NT2/D1 (cell line): ENCODE data around the gene MSANTD7.
A peak's percentile ranks its signal among the peaks of the same experiment; 100 is the strongest.

Experiments used
- DNase-seq: peaks from one replicate; pipeline ENCODE4 v3.0.0-alpha.2; 2011; ENCODE audit warnings: low read depth, low spot score
- H3K27me3 ChIP-seq: 2 replicates; pipeline ENCODE4 v1.6.0; 2011; ENCODE audit warnings: mild to moderate bottlenecking; ENCODE audit not compliant: insufficient read length, insufficient read depth
- H3K36me3 ChIP-seq: 2 replicates; pipeline ENCODE4 v1.6.1; 2011; ENCODE audit warnings: mild to moderate bottlenecking, low read length, mixed read lengths; ENCODE audit not compliant: insufficient read depth, insufficient read length
- H3K4me1 ChIP-seq: 2 replicates; pipeline ENCODE4 v1.5.1; 2011; ENCODE audit not compliant: insufficient read depth, insufficient read length
- H3K4me3 ChIP-seq: 2 replicates; pipeline ENCODE4 v1.5.1; 2011; ENCODE audit warnings: low read depth; ENCODE audit not compliant: insufficient read length
- H3K9ac ChIP-seq: 2 replicates; pipeline ENCODE4 v1.6.0; 2011; ENCODE audit warnings: low read depth; ENCODE audit not compliant: insufficient read length
- H3K9me3 ChIP-seq: 2 replicates; pipeline ENCODE4 v1.5.1; 2011; ENCODE audit warnings: mild to moderate bottlenecking, low read length; ENCODE audit not compliant: insufficient read depth
- SUZ12 ChIP-seq: IDR thresholded peaks from 2 replicates; pipeline ENCODE4 v1.6.1; 2011; ENCODE audit not compliant: insufficient read length, insufficient read depth; ENCODE audit errors: extremely low read depth
- YY1 ChIP-seq: IDR thresholded peaks from 2 replicates; pipeline ENCODE4 v1.6.1; 2011; ENCODE audit not compliant: insufficient read length, insufficient read depth
- ZNF274 ChIP-seq: IDR thresholded peaks from 2 replicates; pipeline ENCODE4 v1.6.1; 2011; ENCODE audit warnings: mild to moderate bottlenecking, low read depth, low read length

Gene MSANTD7

GRCh38 chr10:14837757-14838581, at the start of gene MSANTD7, which contains the start of the genes CDNF and HSPA14:
MSANTD7 (plus strand) TSS chr10:14838306; CDS start chr10:14842285, 3,979 bp downstream.
CDNF (minus strand) TSS chr10:14838037; CDS start chr10:14837946, 91 bp downstream.
HSPA14 (plus strand) TSS chr10:14838306; CDS start chr10:14838403, 97 bp downstream.
- Histone ChIP-seq H3K36me3 (peaks cover 34% of the 10 kb centered on the region), H3K9me3 (no peaks in the 10 kb centered on the region), H3K4me1 (no peaks in the 10 kb centered on the region), H3K27me3 (no peaks in the 10 kb centered on the region), H3K9ac (peak within 1 kb of the TSS; percentile 98), H3K4me3 (peak within 1 kb of the TSS; percentile 98)
- TF ChIP-seq YY1 (peak; percentile 19), ZNF274 (no peak)
- DNase-seq: peak; percentile 96

GRCh38 chr10:14798636-14799035, 39.5 kb upstream of the MSANTD7 start:
- no peak for TF ChIP-seq ZNF274
- TF ChIP-seq SUZ12: no peak
- no peak for TF ChIP-seq YY1
- no peaks in the 10 kb centered on the region for H3K9me3 ChIP-seq
- H3K9ac ChIP-seq: no peak overlapping the region
- H3K4me3 ChIP-seq: no peak overlapping the region
- H3K27me3 ChIP-seq: no peaks in the 10 kb centered on the region
- DNase-seq: no peak
- no peaks in the 10 kb centered on the region for H3K36me3 ChIP-seq
- H3K4me1 ChIP-seq: no peaks in the 10 kb centered on the region

- Histone ChIP-seq H3K27me3 (no peaks in the 10 kb centered on the region), H3K36me3 (no peaks in the 10 kb centered on the region), H3K9ac (no peak overlapping the region), H3K4me1 (no peaks in the 10 kb centered on the region), H3K9me3 (no peaks in the 10 kb centered on the region), H3K4me3 (no peak overlapping the region)
- TF ChIP-seq SUZ12: no peak
- no peak for DNase-seq
Measured at GRCh38 chr10:14800397-14800796, 37.7 kb upstream of the MSANTD7 start.

GRCh38 chr10:14801723-14802122, 36.4 kb upstream of the MSANTD7 start:
- no peaks in the 10 kb centered on the region for H3K9me3 ChIP-seq
- no peaks in the 10 kb centered on the region for H3K36me3 ChIP-seq
- no peaks in the 10 kb centered on the region for H3K27me3 ChIP-seq
- H3K9ac ChIP-seq: no peak overlapping the region
- no peak for DNase-seq
- H3K4me3 ChIP-seq: no peak overlapping the region
- TF ChIP-seq YY1 (no peak), ZNF274 (no peak), SUZ12 (no peak)
- no peaks in the 10 kb centered on the region for H3K4me1 ChIP-seq

- Histone ChIP-seq H3K9ac (no peak overlapping the region), H3K4me3 (no peak overlapping the region), H3K27me3 (no peaks in the 10 kb centered on the region), H3K4me1 (no peaks in the 10 kb centered on the region), H3K9me3 (no peaks in the 10 kb centered on the region), H3K36me3 (no peaks in the 10 kb centered on the region)
- TF ChIP-seq SUZ12: no peak
- TF ChIP-seq ZNF274: no peak
- TF ChIP-seq YY1: no peak
- no peak for DNase-seq
Measured at GRCh38 chr10:14803827-14804226, 34.3 kb upstream of the MSANTD7 start.

GRCh38 chr10:14806318-14806717, 31.8 kb upstream of the MSANTD7 start:
- Histone ChIP-seq H3K27me3 (no peaks in the 10 kb centered on the region), H3K4me3 (no peak overlapping the region), H3K4me1 (no peaks in the 10 kb centered on the region), H3K36me3 (no peaks in the 10 kb centered on the region), H3K9ac (no peak overlapping the region), H3K9me3 (no peaks in the 10 kb centered on the region)
- no peak for TF ChIP-seq ZNF274
- no peak for DNase-seq

GRCh38 chr10:14810969-14811953, 26.8 kb upstream of the MSANTD7 start:
- DNase-seq: no peak
- no peaks in the 10 kb centered on the region for H3K4me1 ChIP-seq
- no peaks in the 10 kb centered on the region for H3K9me3 ChIP-seq
- H3K4me3 ChIP-seq: no peak overlapping the region
- no peaks in the 10 kb centered on the region for H3K27me3 ChIP-seq
- no peak for TF ChIP-seq ZNF274
- no peak for TF ChIP-seq YY1
- TF ChIP-seq SUZ12: no peak
- no peak overlapping the region for H3K9ac ChIP-seq
- H3K36me3 ChIP-seq: no peaks in the 10 kb centered on the region
